IPS-11a (cell line): ENCODE data around the gene ULBP3.
"Not testable (repeated sequence)": the region's sequence is repeated elsewhere in the genome, so short reads cannot be mapped to it uniquely, and the experiment has no call there.

ENCODE experiments used
- H3K4me3 ChIP-seq: one replicate; pipeline ENCODE4 v1.5.1; 2013; ENCODE audit warnings: low read depth, low read length, control low read depth

ULBP3 gene

GRCh38 chr6:150076196-150076893, 7.4 kb upstream of the ULBP3 start:
- H3K4me3 ChIP-seq = no peak overlapping the region

- no peak overlapping the region for H3K4me3 ChIP-seq
These were observed 6.1 kb upstream of the ULBP3 start for GRCh38 chr6:150075034-150075421.

- not testable (repeated sequence) for H3K4me3 ChIP-seq
These were observed 5.6 kb upstream of the ULBP3 start for GRCh38 chr6:150074396-150075033.

GRCh38 chr6:150072201-150072600, 3.3 kb upstream of the ULBP3 start:
- no peak overlapping the region for H3K4me3 ChIP-seq

GRCh38 chr6:150070236-150070818, 1.4 kb upstream of the ULBP3 start:
- H3K4me3 ChIP-seq = no peak overlapping the region

- H3K4me3 ChIP-seq = no peak overlapping the region
These were observed 785 bp upstream of the ULBP3 start for GRCh38 chr6:150069706-150070105.

GRCh38 chr6:150068151-150068550, 770 bp downstream of the ULBP3 start:
- peak overlapping the region; percentile 69 for H3K4me3 ChIP-seq

GRCh38 chr6:150065083-150065482, 3.8 kb downstream of the ULBP3 start:
- H3K4me3 ChIP-seq = no peak overlapping the region

GRCh38 chr6:150063640-150064039, 5.3 kb downstream of the ULBP3 start:
- H3K4me3 ChIP-seq = no peak overlapping the region

- not testable (repeated sequence) for H3K4me3 ChIP-seq
These were observed 8.9 kb downstream of the ULBP3 start for GRCh38 chr6:150059973-150060372.

- H3K4me3 ChIP-seq = no peak overlapping the region
These were observed 9.9 kb downstream of the ULBP3 start for GRCh38 chr6:150058986-150059385.

GRCh38 chr6:150058231-150058792, 10.6 kb downstream of the ULBP3 start:
- H3K4me3 ChIP-seq = no peak overlapping the region

- no peak overlapping the region for H3K4me3 ChIP-seq
These were observed 11.4 kb downstream of the ULBP3 start for GRCh38 chr6:150057501-150057951.

- no peak overlapping the region for H3K4me3 ChIP-seq
These were observed 12.0 kb downstream of the ULBP3 start for GRCh38 chr6:150056916-150057315.

- H3K4me3 ChIP-seq = no peak overlapping the region
These were observed 12.8 kb downstream of the ULBP3 start for GRCh38 chr6:150056156-150056555.

- no peak overlapping the region for H3K4me3 ChIP-seq
These were observed 13.8 kb downstream of the ULBP3 start for GRCh38 chr6:150055131-150055530.

- H3K4me3 ChIP-seq = no peak overlapping the region
These were observed 15.5 kb downstream of the ULBP3 start for GRCh38 chr6:150053450-150053849.

GRCh38 chr6:150050846-150051245, 18.1 kb downstream of the ULBP3 start:
- no peak overlapping the region for H3K4me3 ChIP-seq

- no peak overlapping the region for H3K4me3 ChIP-seq
These were observed 20.8 kb downstream of the ULBP3 start for GRCh38 chr6:150048099-150048498.

GRCh38 chr6:150046943-150047342, 22.0 kb downstream of the ULBP3 start:
- no peak overlapping the region for H3K4me3 ChIP-seq

- no peak overlapping the region for H3K4me3 ChIP-seq
These were observed 24.2 kb downstream of the ULBP3 start for GRCh38 chr6:150044621-150045145.
